OCI-LY3 (cell line): Measurements from ENCODE around the gene IGSF5.

Experiments
- EZH2phosphoT487 ChIP-seq: fragments of 200-600 bp; shearing (Covaris generic); IDR thresholded peaks from 2 replicates; pipeline ENCODE4 v1.6.1; 2018; ENCODE audit warnings: antibody characterized with exemption, mixed run types, low read depth
- TF ChIP-seq, protein P1 (sequence below): fragments of 200-600, 300-600 bp; sonication (generic); IDR thresholded peaks from 2 replicates; pipeline ENCODE4 v1.5.1; 2014; ENCODE audit warnings: antibody characterized with exemption, low read length, low read depth

DNA sequence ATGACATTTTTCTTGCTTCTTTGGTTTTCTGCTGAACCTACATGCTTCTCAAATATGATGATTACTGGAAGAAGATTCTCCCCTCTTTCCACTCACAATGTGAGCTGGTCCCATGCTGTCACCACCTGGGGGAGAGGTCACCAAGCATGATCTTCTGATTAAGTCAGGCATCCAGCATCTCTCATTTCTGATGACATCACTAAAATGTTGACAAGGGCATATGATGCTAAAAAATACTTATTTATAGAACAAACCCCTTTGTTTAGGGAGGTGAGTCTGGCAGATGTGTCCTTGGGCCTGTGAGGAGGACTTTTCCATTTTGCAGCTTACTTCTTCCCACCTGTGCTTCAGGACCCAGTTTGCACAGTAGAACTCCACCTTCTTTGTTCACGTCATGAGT lies 80.3 kb downstream of the IGSF5 start:
- TF ChIP-seq, protein P1, sequence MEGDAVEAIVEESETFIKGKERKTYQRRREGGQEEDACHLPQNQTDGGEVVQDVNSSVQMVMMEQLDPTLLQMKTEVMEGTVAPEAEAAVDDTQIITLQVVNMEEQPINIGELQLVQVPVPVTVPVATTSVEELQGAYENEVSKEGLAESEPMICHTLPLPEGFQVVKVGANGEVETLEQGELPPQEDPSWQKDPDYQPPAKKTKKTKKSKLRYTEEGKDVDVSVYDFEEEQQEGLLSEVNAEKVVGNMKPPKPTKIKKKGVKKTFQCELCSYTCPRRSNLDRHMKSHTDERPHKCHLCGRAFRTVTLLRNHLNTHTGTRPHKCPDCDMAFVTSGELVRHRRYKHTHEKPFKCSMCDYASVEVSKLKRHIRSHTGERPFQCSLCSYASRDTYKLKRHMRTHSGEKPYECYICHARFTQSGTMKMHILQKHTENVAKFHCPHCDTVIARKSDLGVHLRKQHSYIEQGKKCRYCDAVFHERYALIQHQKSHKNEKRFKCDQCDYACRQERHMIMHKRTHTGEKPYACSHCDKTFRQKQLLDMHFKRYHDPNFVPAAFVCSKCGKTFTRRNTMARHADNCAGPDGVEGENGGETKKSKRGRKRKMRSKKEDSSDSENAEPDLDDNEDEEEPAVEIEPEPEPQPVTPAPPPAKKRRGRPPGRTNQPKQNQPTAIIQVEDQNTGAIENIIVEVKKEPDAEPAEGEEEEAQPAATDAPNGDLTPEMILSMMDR, result no peak
- no peak for TF ChIP-seq EZH2phosphoT487
